ENCODE data around the gene SLC34A1.

The SLC34A1 gene

GRCh38 chr5:177447066-177447610 lies 62.9 kb downstream of the SLC34A1 start:
- peak; percentile 60 to 84 (median 70) for DNase-seq

GRCh38 chr5:177447611-177448243 lies 63.5 kb downstream of the SLC34A1 start:
- DNase-seq, result no peak
